ENCODE data around the gene CDK7. TPM values are rescaled to one million over a fixed set of nuclear protein-coding genes. Genes with fewer than 3 reads are reported as not detected.

CDK7 gene
- polyA plus RNA-seq, 1 donor (not counting 4 experiments of a cell fraction or from before 2014, with no cell fraction given) = 80.5 TPM

DNA sequence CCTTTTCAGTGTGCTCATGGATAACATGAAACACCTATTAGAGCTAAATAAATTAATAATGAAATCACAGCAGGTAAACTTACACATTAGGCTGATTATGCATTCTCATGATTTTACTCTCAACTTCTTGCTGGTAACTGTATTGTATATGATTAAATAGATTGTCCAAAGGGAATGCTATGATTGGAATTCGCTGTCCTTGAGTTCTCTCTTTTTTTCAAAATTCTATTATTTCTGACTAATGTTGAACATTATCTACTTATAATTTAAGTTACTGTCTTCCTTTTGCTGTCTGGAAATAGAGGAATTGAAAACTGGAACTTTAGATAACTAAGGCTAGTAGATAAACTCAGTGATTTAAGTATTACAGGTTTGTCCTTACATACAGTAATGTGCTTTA, 32.2 kb upstream of the CDK7 start:
- no peaks in the 10 kb centered on the region for H3K36me3 ChIP-seq (ENCODE audit: control insufficient read depth in 2 of 2, extremely low read depth in 1 of 2, insufficient read depth in 2 of 2, low read length in 2 of 2)
- H3K27ac ChIP-seq (ENCODE audit: control insufficient read depth, insufficient read depth, low read length) = no peak overlapping the region
- H3K9me3 ChIP-seq (ENCODE audit: control insufficient read depth, low read depth, low read length) = no peaks in the 10 kb centered on the region
- no peak overlapping the region for H3K9ac ChIP-seq (ENCODE audit: control insufficient read depth, extremely low read depth, insufficient read depth, low read length)
- no peaks in the 10 kb centered on the region for H3K9me1 ChIP-seq (ENCODE audit: control insufficient read depth, extremely low read depth, insufficient read depth, low read length)
- no peak overlapping the region for H3K4me2 ChIP-seq (ENCODE audit: control insufficient read depth, extremely low read depth, insufficient read depth, low read depth, low read length)
- H3K79me2 ChIP-seq (ENCODE audit: control insufficient read depth, insufficient read depth, low read length) = no peaks in the 10 kb centered on the region
- no peaks in the 10 kb centered on the region for H3K27me3 ChIP-seq (ENCODE audit: control insufficient read depth, extremely low read depth, insufficient read depth, low read length)
- dilution Hi-C loops (cut with MboI; ENCODE audit: extremely low pct_ligation_motif_present, low sequenced_read_pairs) = no loop called here
- H3K4me1 ChIP-seq (ENCODE audit: control insufficient read depth, extremely low read depth, insufficient read depth, low read length) = peaks cover 6% of the 10 kb centered on the region
- H3K4me3 ChIP-seq (ENCODE audit: control insufficient read depth in 2 of 3, extremely low read depth in 1 of 3, insufficient read depth in 2 of 3, low read depth in 1 of 3, low read length in 3 of 3) = no peak overlapping the region
- H4K20me1 ChIP-seq (ENCODE audit: control insufficient read depth, extremely low read depth, insufficient read depth, low read length) = no peaks in the 10 kb centered on the region
- TF ChIP-seq, protein P1, sequence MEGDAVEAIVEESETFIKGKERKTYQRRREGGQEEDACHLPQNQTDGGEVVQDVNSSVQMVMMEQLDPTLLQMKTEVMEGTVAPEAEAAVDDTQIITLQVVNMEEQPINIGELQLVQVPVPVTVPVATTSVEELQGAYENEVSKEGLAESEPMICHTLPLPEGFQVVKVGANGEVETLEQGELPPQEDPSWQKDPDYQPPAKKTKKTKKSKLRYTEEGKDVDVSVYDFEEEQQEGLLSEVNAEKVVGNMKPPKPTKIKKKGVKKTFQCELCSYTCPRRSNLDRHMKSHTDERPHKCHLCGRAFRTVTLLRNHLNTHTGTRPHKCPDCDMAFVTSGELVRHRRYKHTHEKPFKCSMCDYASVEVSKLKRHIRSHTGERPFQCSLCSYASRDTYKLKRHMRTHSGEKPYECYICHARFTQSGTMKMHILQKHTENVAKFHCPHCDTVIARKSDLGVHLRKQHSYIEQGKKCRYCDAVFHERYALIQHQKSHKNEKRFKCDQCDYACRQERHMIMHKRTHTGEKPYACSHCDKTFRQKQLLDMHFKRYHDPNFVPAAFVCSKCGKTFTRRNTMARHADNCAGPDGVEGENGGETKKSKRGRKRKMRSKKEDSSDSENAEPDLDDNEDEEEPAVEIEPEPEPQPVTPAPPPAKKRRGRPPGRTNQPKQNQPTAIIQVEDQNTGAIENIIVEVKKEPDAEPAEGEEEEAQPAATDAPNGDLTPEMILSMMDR (optimal IDR thresholded peaks at IDR 0.05 in 1 of 3, IDR thresholded peaks at IDR 0.05 in 1 of 3, conservative IDR thresholded peaks at IDR 0.05 in 1 of 3; ENCODE audit: extremely low read depth in 1 of 3, insufficient read depth in 2 of 3, low read length in 3 of 3) = no peak
- TF ChIP-seq EZH2 (IDR thresholded peaks at IDR 0.05; ENCODE audit: low read length) = no peak
- FAIRE-seq (no peak), DNase-seq (ENCODE audit: low read depth, low spot score) (no peak)
- no peak overlapping the region for H2AFZ ChIP-seq (ENCODE audit: control insufficient read depth, low read length)

DNA sequence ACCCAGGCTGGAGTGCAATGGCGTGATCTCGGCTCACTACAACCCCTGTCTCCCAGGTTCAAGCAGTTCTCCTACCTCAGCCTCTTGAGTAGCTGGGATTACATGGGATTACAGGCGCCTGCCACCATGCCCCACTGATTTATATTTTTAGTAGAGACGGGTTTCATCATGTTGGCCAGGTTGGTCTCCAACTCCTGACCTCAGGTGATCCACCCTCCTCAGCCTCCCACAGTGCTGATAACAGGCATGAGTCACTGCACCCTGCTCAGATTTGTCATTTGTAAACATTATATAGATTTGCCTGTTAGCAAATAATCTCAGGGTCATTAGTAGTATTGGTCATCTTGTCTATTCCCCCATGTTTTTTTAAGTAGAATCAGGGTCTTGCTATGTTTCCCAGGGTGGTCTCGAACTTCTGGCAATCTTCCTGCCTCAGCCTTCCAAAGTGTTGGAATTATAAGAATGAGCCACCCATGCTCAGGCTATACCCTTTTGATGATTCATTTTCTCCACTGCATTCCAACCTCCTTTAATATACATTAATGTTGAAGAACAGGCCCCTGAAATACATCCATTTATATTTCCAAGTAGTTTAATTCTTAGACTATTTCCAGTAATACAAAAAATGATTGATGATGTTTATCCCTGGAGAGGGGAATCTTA, 28.0 kb upstream of the CDK7 start:
- no peaks in the 10 kb centered on the region for H3K36me3 ChIP-seq (ENCODE audit: control insufficient read depth in 2 of 2, extremely low read depth in 1 of 2, insufficient read depth in 2 of 2, low read length in 2 of 2)
- no peaks in the 10 kb centered on the region for H3K9me1 ChIP-seq (ENCODE audit: control insufficient read depth, extremely low read depth, insufficient read depth, low read length)
- TF ChIP-seq, protein P1 (optimal IDR thresholded peaks at IDR 0.05 in 1 of 3, IDR thresholded peaks at IDR 0.05 in 1 of 3, conservative IDR thresholded peaks at IDR 0.05 in 1 of 3; ENCODE audit: extremely low read depth in 1 of 3, insufficient read depth in 2 of 3, low read length in 3 of 3) = no peak
- TF ChIP-seq EZH2 (IDR thresholded peaks at IDR 0.05; ENCODE audit: low read length) = no peak
- H2AFZ ChIP-seq (ENCODE audit: control insufficient read depth, low read length) = no peak overlapping the region
- H3K4me3 ChIP-seq (ENCODE audit: control insufficient read depth in 2 of 3, extremely low read depth in 1 of 3, insufficient read depth in 2 of 3, low read depth in 1 of 3, low read length in 3 of 3) = no peak overlapping the region
- H3K9me3 ChIP-seq (ENCODE audit: control insufficient read depth, low read depth, low read length) = no peaks in the 10 kb centered on the region
- peak overlapping the region; percentile 45 for H3K4me2 ChIP-seq (ENCODE audit: control insufficient read depth, extremely low read depth, insufficient read depth, low read depth, low read length)
- H3K9ac ChIP-seq (ENCODE audit: control insufficient read depth, extremely low read depth, insufficient read depth, low read length) = no peak overlapping the region
- H3K79me2 ChIP-seq (ENCODE audit: control insufficient read depth, insufficient read depth, low read length) = no peaks in the 10 kb centered on the region
- H3K4me1 ChIP-seq (ENCODE audit: control insufficient read depth, extremely low read depth, insufficient read depth, low read length) = peaks cover 6% of the 10 kb centered on the region
- H4K20me1 ChIP-seq (ENCODE audit: control insufficient read depth, extremely low read depth, insufficient read depth, low read length) = no peaks in the 10 kb centered on the region
- no peak for FAIRE-seq
- peak overlapping the region; percentile 52 for H3K27ac ChIP-seq (ENCODE audit: control insufficient read depth, insufficient read depth, low read length)
- no peaks in the 10 kb centered on the region for H3K27me3 ChIP-seq (ENCODE audit: control insufficient read depth, extremely low read depth, insufficient read depth, low read length)
- dilution Hi-C loops (cut with MboI; ENCODE audit: extremely low pct_ligation_motif_present, low sequenced_read_pairs) = no loop called here
- DNase-seq (ENCODE audit: low read depth, low spot score) = no peak
